ENCODE results near the gene MRPL33. TPM values are rescaled to one million over a fixed set of nuclear protein-coding genes. Genes with fewer than 3 reads are reported as not detected.

MRPL33 gene
- total and polyA plus RNA-seq, 12 donors, result 123 to 661 (median 253) TPM

GRCh38 chr2:27765621-27766286 is 5.8 kb upstream of the MRPL33 start:
- no peak for TF ChIP-seq CTCF (IDR thresholded peaks at IDR 0.05)

GRCh38 chr2:27766287-27766661 is 5.2 kb upstream of the MRPL33 start:
- Histone ChIP-seq H3K36me3 (no peaks in the 10 kb centered on the region), H3K4me1 (peaks cover 0 to 16% (median 8%) of the 10 kb centered on the region in 9 donors), H3K4me3 (peak overlapping the region in 7 of 10 donors; percentile 2 to 46 (median 39)), H3K27ac (peak overlapping the region in 2 of 10 donors; percentile 21 to 30), H3K27me3 (no peaks in the 10 kb centered on the region), H3K9me3 (no peaks in the 10 kb centered on the region)
- intact Hi-C loops (cut with DNase I), result no loop called here
- no peak for DNase-seq
- TF ChIP-seq CTCF (IDR thresholded peaks at IDR 0.05), result no peak
- ATAC-seq, result no peak
- WGBS, 2 donors, result 91 to 94% methylated on average over 2 of the region's 2 CpGs

More at GRCh38 chr2:27765621-27766286, 5.8 kb upstream of the MRPL33 start:
- DNase-seq (peak; percentile 39 to 63), ATAC-seq (peak; percentile 48 to 79 (median 66))
- intact Hi-C loops (cut with DNase I), result no loop called here
- Histone ChIP-seq H3K4me3 (peak overlapping the region in 9 of 10 donors; percentile 2 to 46 (median 29)), H3K4me1 (peaks cover 0 to 13% (median 4%) of the 10 kb centered on the region in 9 donors), H3K36me3 (no peaks in the 10 kb centered on the region), H3K27ac (peak overlapping the region in 3 of 10 donors; percentile 6 to 30 (median 21)), H3K27me3 (no peaks in the 10 kb centered on the region), H3K9me3 (no peaks in the 10 kb centered on the region)
- 12 to 19% methylated on average over 29 of the region's 29 CpGs for WGBS, 2 donors

GRCh38 chr2:27771202-27771547 is 344 bp upstream of the MRPL33 start:
- Histone ChIP-seq H3K36me3 (peaks cover 0 to 28% (median 6%) of the 10 kb centered on the region in 9 donors), H3K9me3 (no peaks in the 10 kb centered on the region), H3K27ac (peak overlapping the region; percentile 62 to 96 (median 92)), H3K4me1 (peaks cover 5 to 45% (median 41%) of the 10 kb centered on the region in 9 donors), H3K27me3 (no peaks in the 10 kb centered on the region), H3K4me3 (peak overlapping the region; percentile 50 to 90 (median 73))
- WGBS, 2 donors, result 8 to 16% methylated on average over 13 of the region's 13 CpGs
- intact Hi-C loops (cut with DNase I), result loop anchor here in 6 of 10 donors (5.0 to 10.0 kb wide), 3 partner anchors 49 to 626 kb away; partner anchors contain the start of gene FOSL2 (in 4 of the 6)
- DNase-seq (no peak), ATAC-seq (peak in 1 of 8 donors; percentile 34)
- TF ChIP-seq CTCF (IDR thresholded peaks at IDR 0.05), result no peak

GRCh38 chr2:27772804-27773203 is 1.3 kb downstream of the MRPL33 start:
- Histone ChIP-seq H3K4me3 (peak overlapping the region; percentile 50 to 90 (median 73)), H3K36me3 (peaks cover 0 to 39% (median 6%) of the 10 kb centered on the region in 9 donors), H3K9me3 (no peaks in the 10 kb centered on the region), H3K27me3 (no peaks in the 10 kb centered on the region), H3K4me1 (peaks cover 5 to 62% (median 51%) of the 10 kb centered on the region in 9 donors), H3K27ac (peak overlapping the region in 9 of 10 donors; percentile 11 to 96 (median 92))
- ATAC-seq (no peak), DNase-seq (no peak)
- WGBS, 2 donors, result 10 to 15% methylated on average over 2 of the region's 2 CpGs
- TF ChIP-seq CTCF (IDR thresholded peaks at IDR 0.05), result no peak
- intact Hi-C loops (cut with DNase I), result loop anchor here in 6 of 10 donors (5.0 to 10.0 kb wide), 3 partner anchors 51 to 624 kb away; partner anchors contain the start of gene FOSL2 (in 4 of the 6)
